ENCODE measurements around the gene ABCC5. TPM values are rescaled to one million over a fixed set of nuclear protein-coding genes. Genes with fewer than 3 reads are reported as not detected.
"Not testable (repeated sequence)": the region's sequence is repeated elsewhere in the genome, so short reads cannot be mapped to it uniquely, and the experiment has no call there.

Gene ABCC5
- polyA plus RNA-seq, 3 donors from 2014 or later: 11.3 to 12.7 (median 11.5) TPM

GRCh38 chr3:184030536-184030935 lies 12.9 kb upstream of the ABCC5 start:
- Mint-ChIP-seq H3K4me3 (no peak overlapping the region), H3K27me3 (ENCODE audit: low read depth in 3 of 3) (peaks cover 0 to 9% (median 2%) of the 10 kb centered on the region in 3 donors), H3K9me3 (no peaks in the 10 kb centered on the region), H3K4me1 (no peaks in the 10 kb centered on the region), H3K27ac (no peak overlapping the region), H3K36me3 (no peaks in the 10 kb centered on the region)
- DNase-seq: no peak

- H3K9me3 Mint-ChIP-seq: no peaks in the 10 kb centered on the region
- H3K4me1 Mint-ChIP-seq: no peaks in the 10 kb centered on the region
Observed at GRCh38 chr3:184029443-184029842, 11.8 kb upstream of the ABCC5 start.

GRCh38 chr3:184028275-184028890 lies 10.7 kb upstream of the ABCC5 start:
- H3K36me3 Mint-ChIP-seq; H3K4me1 Mint-ChIP-seq; H3K4me3 Mint-ChIP-seq; H3K27me3 Mint-ChIP-seq (ENCODE audit: low read depth in 3 of 3); H3K27ac Mint-ChIP-seq; H3K9me3 Mint-ChIP-seq; DNase-seq: not testable (repeated sequence)

More at GRCh38 chr3:184029443-184029842, 11.8 kb upstream of the ABCC5 start:
- Mint-ChIP-seq H3K36me3 (no peaks in the 10 kb centered on the region), H3K27ac (no peak overlapping the region), H3K4me3 (no peak overlapping the region), H3K27me3 (ENCODE audit: low read depth in 3 of 3) (peaks cover 0 to 10% (median 2%) of the 10 kb centered on the region in 3 donors)
- no peak for DNase-seq

GRCh38 chr3:184025256-184025655 lies 7.6 kb upstream of the ABCC5 start:
- H3K27me3 Mint-ChIP-seq (ENCODE audit: low read depth in 3 of 3); H3K27ac Mint-ChIP-seq; H3K4me3 Mint-ChIP-seq; DNase-seq; H3K9me3 Mint-ChIP-seq; H3K4me1 Mint-ChIP-seq; H3K36me3 Mint-ChIP-seq: not testable (repeated sequence)

GRCh38 chr3:184022323-184022722 lies 4.6 kb upstream of the ABCC5 start:
- Mint-ChIP-seq H3K4me3 (no peak overlapping the region), H3K4me1 (peaks cover 11 to 12% of the 10 kb centered on the region in 2 donors), H3K27me3 (ENCODE audit: low read depth in 3 of 3) (peaks cover 3 to 8% (median 8%) of the 10 kb centered on the region in 3 donors), H3K27ac (no peak overlapping the region), H3K9me3 (no peaks in the 10 kb centered on the region), H3K36me3 (no peaks in the 10 kb centered on the region)
- no peak for DNase-seq

- Mint-ChIP-seq H3K9me3 (no peaks in the 10 kb centered on the region), H3K4me1 (peaks cover 19 to 24% of the 10 kb centered on the region in 2 donors), H3K4me3 (peak overlapping the region; percentile 99 to 100 (median 99)), H3K36me3 (peaks cover 0 to 2% (median 0%) of the 10 kb centered on the region in 3 donors), H3K27ac (peak overlapping the region in 5 of 6 donors; percentile 35 to 91 (median 79)), H3K27me3 (ENCODE audit: low read depth in 3 of 3) (peaks cover 3 to 12% (median 5%) of the 10 kb centered on the region in 3 donors)
- DNase-seq: no peak
Observed at GRCh38 chr3:184018424-184018973, 815 bp upstream of the ABCC5 start.

- Mint-ChIP-seq H3K4me3 (peak overlapping the region; percentile 99 to 100 (median 99)), H3K27ac (peak overlapping the region; percentile 75 to 91 (median 84)), H3K36me3 (peaks cover 3 to 9% (median 7%) of the 10 kb centered on the region in 3 donors), H3K4me1 (peaks cover 20 to 24% of the 10 kb centered on the region in 2 donors), H3K27me3 (ENCODE audit: low read depth in 3 of 3) (peaks cover 0 to 12% (median 5%) of the 10 kb centered on the region in 3 donors), H3K9me3 (no peaks in the 10 kb centered on the region)
- DNase-seq: no peak
Observed at GRCh38 chr3:184016811-184017671, 643 bp downstream of the ABCC5 start.

GRCh38 chr3:184016169-184016570 lies 1.5 kb downstream of the ABCC5 start:
- DNase-seq: no peak
- Mint-ChIP-seq H3K27ac (peak overlapping the region in 2 of 6 donors; percentile 58 to 64), H3K36me3 (peaks cover 3 to 11% (median 10%) of the 10 kb centered on the region in 3 donors), H3K9me3 (no peaks in the 10 kb centered on the region), H3K27me3 (ENCODE audit: low read depth in 3 of 3) (peaks cover 0 to 12% (median 5%) of the 10 kb centered on the region in 3 donors), H3K4me1 (peaks cover 20 to 24% of the 10 kb centered on the region in 2 donors), H3K4me3 (peak overlapping the region; percentile 59 to 100 (median 85))

GRCh38 chr3:184015381-184016019 lies 2.2 kb downstream of the ABCC5 start:
- no peak for DNase-seq
- Mint-ChIP-seq H3K36me3 (peaks cover 8 to 15% (median 11%) of the 10 kb centered on the region in 3 donors), H3K4me1 (peaks cover 20 to 24% of the 10 kb centered on the region in 2 donors), H3K9me3 (no peaks in the 10 kb centered on the region), H3K27me3 (ENCODE audit: low read depth in 3 of 3) (peaks cover 0 to 12% (median 5%) of the 10 kb centered on the region in 3 donors), H3K27ac (no peak overlapping the region), H3K4me3 (peak overlapping the region in 4 of 5 donors; percentile 75 to 100 (median 92))

- peaks cover 8 to 12% of the 10 kb centered on the region in 2 donors for H3K4me1 Mint-ChIP-seq
- H3K9me3 Mint-ChIP-seq: no peaks in the 10 kb centered on the region
Observed at GRCh38 chr3:184011937-184012889, 5.5 kb downstream of the ABCC5 start.

GRCh38 chr3:184011230-184011876 lies 6.3 kb downstream of the ABCC5 start:
- Mint-ChIP-seq H3K4me3 (no peak overlapping the region), H3K36me3 (peaks cover 10 to 29% (median 24%) of the 10 kb centered on the region in 3 donors), H3K27ac (peak overlapping the region in 1 of 6 donors; percentile 2), H3K4me1 (peaks cover 4 to 5% of the 10 kb centered on the region in 2 donors), H3K27me3 (ENCODE audit: low read depth in 3 of 3) (peaks cover 0 to 4% (median 0%) of the 10 kb centered on the region in 3 donors), H3K9me3 (no peaks in the 10 kb centered on the region)
- DNase-seq: no peak

More at GRCh38 chr3:184011937-184012889, 5.5 kb downstream of the ABCC5 start:
- Mint-ChIP-seq H3K27me3 (ENCODE audit: low read depth in 3 of 3) (peaks cover 0 to 4% (median 0%) of the 10 kb centered on the region in 3 donors), H3K4me3 (no peak overlapping the region), H3K36me3 (peaks cover 10 to 29% (median 19%) of the 10 kb centered on the region in 3 donors), H3K27ac (peak overlapping the region in 1 of 6 donors; percentile 2)
- DNase-seq: no peak

GRCh38 chr3:184008161-184008560 lies 9.5 kb downstream of the ABCC5 start:
- Mint-ChIP-seq H3K4me1 (peaks cover 0 to 4% of the 10 kb centered on the region in 2 donors), H3K4me3 (no peak overlapping the region), H3K27me3 (ENCODE audit: low read depth in 3 of 3) (no peaks in the 10 kb centered on the region), H3K9me3 (no peaks in the 10 kb centered on the region), H3K27ac (no peak overlapping the region), H3K36me3 (peaks cover 14 to 25% (median 25%) of the 10 kb centered on the region in 3 donors)
- no peak for DNase-seq

Measured in immature natural killer cell (primary cell).